ENCODE results near the gene CZIB.
"Not testable (repeated sequence)": the region's sequence is repeated elsewhere in the genome, so short reads cannot be mapped to it uniquely, and the experiment has no call there.

Gene CZIB

DNA sequence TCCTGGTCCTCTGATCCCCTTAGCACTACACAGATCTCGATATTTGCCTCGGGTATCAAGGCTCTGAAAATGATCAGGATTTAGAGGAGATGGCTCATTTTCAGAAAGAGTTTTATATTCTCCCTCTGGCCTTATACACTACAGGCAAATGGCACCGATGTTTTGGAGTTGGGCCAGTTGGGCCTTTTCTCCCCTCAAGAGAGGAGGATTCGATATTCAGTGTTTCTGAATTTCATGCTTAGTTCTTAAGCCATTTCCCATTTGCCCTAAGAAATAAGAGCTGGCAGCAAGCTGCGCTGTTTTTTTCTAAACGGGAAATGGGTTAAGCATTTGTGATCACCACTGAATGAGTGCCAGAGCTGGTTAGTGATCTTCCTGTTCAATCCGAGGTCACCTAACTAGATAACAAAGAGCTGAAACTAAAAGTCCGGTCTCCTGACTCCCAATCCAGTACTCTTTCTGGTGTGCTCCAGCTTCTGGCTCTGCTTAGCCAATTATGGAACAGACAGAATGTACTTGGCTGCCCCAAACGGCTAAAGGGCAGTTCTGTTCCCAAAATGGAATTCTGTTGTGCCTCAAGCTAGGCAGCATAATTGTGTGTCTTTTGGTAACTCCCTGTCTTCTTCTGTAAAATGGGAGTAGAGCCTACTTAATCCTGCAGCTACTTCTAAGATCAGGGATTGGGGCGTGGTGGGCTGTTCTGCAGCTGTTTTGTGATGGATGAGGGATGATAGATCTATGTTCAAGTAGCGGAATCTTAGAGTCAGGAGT lies 25.0 kb downstream of the CZIB start:
- in situ Hi-C loops (cut with MboI; ENCODE audit: low sequenced_read_pairs, unreplicated experiment), result loop anchor here (25.0 kb wide), 2 partner anchors 283 to 483 kb away; partner anchors contain the start of gene ECHDC2
- no peak for DNase-seq (ENCODE audit: low spot score)
- no peak for TF ChIP-seq CTCF (IDR thresholded peaks at IDR 0.05; ENCODE audit: borderline replicate concordance, control extremely low read depth, extremely low read depth, insufficient read depth, missing control alignments)

DNA sequence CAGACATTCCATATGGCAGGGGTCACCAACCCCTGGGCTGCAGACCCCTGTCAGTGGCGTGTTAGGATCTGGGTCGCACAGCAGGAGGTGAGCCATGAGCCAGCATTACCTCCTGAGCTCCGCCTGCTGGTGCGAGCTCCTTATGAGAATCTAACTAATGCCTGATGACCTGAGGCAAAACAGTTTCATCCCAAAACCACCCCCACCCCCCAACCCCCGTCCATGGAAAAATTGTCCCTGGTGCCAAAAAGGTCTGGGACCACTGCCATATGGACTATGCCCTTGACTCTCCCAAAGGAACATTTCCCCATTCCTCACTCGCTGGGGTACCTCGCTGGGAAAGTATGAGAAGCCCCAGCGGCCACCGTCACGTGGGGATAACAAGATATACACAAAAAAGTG lies 30.2 kb downstream of the CZIB start:
- no peak for DNase-seq (ENCODE audit: low spot score)
- in situ Hi-C loops (cut with MboI; ENCODE audit: low sequenced_read_pairs, unreplicated experiment), result loop anchor here (25.0 kb wide), 2 partner anchors 278 to 478 kb away; partner anchors contain the start of gene ECHDC2
- TF ChIP-seq CTCF (IDR thresholded peaks at IDR 0.05; ENCODE audit: borderline replicate concordance, control extremely low read depth, extremely low read depth, insufficient read depth, missing control alignments), result no peak

DNA sequence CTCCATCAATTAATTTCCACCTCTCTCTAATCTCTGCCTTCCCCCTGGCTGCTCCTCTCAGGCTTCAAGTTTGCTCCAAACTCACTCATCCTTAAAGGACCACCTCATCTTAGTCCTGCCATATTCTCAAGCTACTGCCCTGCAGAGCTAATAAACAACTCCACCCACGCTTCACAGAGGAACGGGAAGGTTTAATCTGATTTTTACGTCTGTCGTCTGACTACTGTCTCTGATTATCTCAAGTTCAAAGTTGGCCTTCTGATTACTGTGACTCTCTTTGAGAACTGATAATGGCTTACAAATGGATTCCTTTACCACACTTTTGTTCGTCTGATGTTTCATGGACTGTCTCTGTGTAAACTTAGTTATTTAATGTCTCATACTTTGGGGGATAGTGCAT lies 31.4 kb downstream of the CZIB start:
- no peak for DNase-seq (ENCODE audit: low spot score)
- in situ Hi-C loops (cut with MboI; ENCODE audit: low sequenced_read_pairs, unreplicated experiment), result loop anchor here (25.0 kb wide), 2 partner anchors 277 to 477 kb away; partner anchors contain the start of gene ECHDC2
- no peak for TF ChIP-seq CTCF (IDR thresholded peaks at IDR 0.05; ENCODE audit: borderline replicate concordance, control extremely low read depth, extremely low read depth, insufficient read depth, missing control alignments)

- in situ Hi-C loops (cut with MboI; ENCODE audit: low sequenced_read_pairs, unreplicated experiment), result loop anchor here (25.0 kb wide), 2 partner anchors 276 to 476 kb away; partner anchors contain the start of gene ECHDC2
- no peak for DNase-seq (ENCODE audit: low spot score)
- TF ChIP-seq CTCF (IDR thresholded peaks at IDR 0.05; ENCODE audit: borderline replicate concordance, control extremely low read depth, extremely low read depth, insufficient read depth, missing control alignments), result no peak
These were observed 32.3 kb downstream of the CZIB start for GRCh38 chr1:53188099-53188498.

DNA sequence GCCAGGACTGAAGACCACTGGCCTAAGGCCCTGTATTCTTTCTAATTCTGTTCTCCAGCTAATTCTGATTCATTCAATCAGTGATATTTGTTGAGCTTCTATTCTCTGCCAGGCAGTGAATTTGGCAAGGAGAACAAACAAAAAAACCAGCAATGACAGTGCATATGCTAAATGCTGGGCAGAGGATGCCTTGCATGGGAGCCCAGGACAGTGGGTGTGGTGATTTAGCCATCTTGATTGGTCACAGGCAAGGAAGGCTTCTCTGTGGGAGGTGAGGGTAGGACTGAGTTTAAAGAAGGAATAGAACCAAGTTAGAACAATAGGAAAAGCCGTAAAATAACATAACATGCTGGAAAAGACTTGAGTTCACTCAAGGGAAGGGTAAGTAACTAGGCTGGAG lies 33.0 kb downstream of the CZIB start:
- in situ Hi-C loops (cut with MboI; ENCODE audit: low sequenced_read_pairs, unreplicated experiment), result loop anchor here (25.0 kb wide), 2 partner anchors 275 to 475 kb away; partner anchors contain the start of gene ECHDC2
- no peak for DNase-seq (ENCODE audit: low spot score)
- no peak for TF ChIP-seq CTCF (IDR thresholded peaks at IDR 0.05; ENCODE audit: borderline replicate concordance, control extremely low read depth, extremely low read depth, insufficient read depth, missing control alignments)

- TF ChIP-seq CTCF (IDR thresholded peaks at IDR 0.05; ENCODE audit: borderline replicate concordance, control extremely low read depth, extremely low read depth, insufficient read depth, missing control alignments), result no peak
- no peak for DNase-seq (ENCODE audit: low spot score)
- in situ Hi-C loops (cut with MboI; ENCODE audit: low sequenced_read_pairs, unreplicated experiment), result loop anchor here (25.0 kb wide), 2 partner anchors 274 to 474 kb away; partner anchors contain the start of gene ECHDC2
These were observed 33.9 kb downstream of the CZIB start for GRCh38 chr1:53186533-53186932.

- in situ Hi-C loops (cut with MboI; ENCODE audit: low sequenced_read_pairs, unreplicated experiment), result loop anchor here (25.0 kb wide), 2 partner anchors 274 to 474 kb away; partner anchors contain the start of gene ECHDC2
- DNase-seq (ENCODE audit: low spot score), result not testable (repeated sequence)
These were observed 34.5 kb downstream of the CZIB start for GRCh38 chr1:53185955-53186297.
